HG02884 (cell line): ENCODE measurements around the gene KPNA6.
"Not testable (repeated sequence)": the region's sequence is repeated elsewhere in the genome, so short reads cannot be mapped to it uniquely, and the experiment has no call there.

Experiments used
- ATAC-seq: cut with Tn5 transposase; IDR thresholded peaks from one replicate; pipeline ENCODE4 v1.9.1; 2021; ENCODE audit warnings: mild to moderate bottlenecking, moderate library complexity; ENCODE audit not compliant: unreplicated experiment

The KPNA6 gene

GRCh38 chr1:32100359-32100758 is 7.5 kb upstream of the KPNA6 start:
- ATAC-seq, result no peak

- ATAC-seq, result no peak
Observed at GRCh38 chr1:32100807-32101708, 6.8 kb upstream of the KPNA6 start.

GRCh38 chr1:32104127-32104526 is 3.7 kb upstream of the KPNA6 start:
- ATAC-seq, result no peak

GRCh38 chr1:32105338-32105737 is 2.5 kb upstream of the KPNA6 start:
- no peak for ATAC-seq

DNA sequence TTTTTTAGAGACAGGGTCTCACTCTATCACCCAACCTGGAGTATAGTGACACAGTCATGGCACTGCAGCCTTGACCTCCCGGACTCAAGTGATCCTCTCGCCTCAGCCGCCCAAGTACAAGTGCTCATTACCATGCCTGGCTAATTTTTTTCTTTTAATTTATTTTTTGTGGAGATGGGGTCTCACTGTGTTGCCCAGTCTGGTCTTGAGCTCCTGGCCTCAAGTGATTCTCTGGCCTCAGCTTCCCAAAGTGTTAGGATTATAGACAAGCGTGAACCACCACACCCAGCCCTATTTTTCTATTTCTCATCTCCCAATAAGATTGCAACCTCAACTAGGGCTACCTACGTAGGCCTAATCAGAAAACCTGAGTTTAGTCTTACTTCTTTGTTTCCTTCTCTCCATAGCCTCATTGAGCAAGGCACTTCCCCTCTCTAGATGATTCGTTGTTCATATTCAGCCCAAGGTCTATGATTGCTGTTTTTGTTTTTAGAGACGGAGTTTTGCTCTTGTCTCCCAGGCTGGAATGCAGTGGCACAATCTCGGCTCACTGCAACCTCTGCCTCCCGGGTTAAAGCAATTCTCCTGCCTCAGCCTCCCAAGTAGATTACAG is 1.1 kb upstream of the KPNA6 start:
- no peak for ATAC-seq

GRCh38 chr1:32111040-32111623 is 3.3 kb downstream of the KPNA6 start:
- no peak for ATAC-seq

- no peak for ATAC-seq
Observed at GRCh38 chr1:32111789-32112188, 3.9 kb downstream of the KPNA6 start.

DNA sequence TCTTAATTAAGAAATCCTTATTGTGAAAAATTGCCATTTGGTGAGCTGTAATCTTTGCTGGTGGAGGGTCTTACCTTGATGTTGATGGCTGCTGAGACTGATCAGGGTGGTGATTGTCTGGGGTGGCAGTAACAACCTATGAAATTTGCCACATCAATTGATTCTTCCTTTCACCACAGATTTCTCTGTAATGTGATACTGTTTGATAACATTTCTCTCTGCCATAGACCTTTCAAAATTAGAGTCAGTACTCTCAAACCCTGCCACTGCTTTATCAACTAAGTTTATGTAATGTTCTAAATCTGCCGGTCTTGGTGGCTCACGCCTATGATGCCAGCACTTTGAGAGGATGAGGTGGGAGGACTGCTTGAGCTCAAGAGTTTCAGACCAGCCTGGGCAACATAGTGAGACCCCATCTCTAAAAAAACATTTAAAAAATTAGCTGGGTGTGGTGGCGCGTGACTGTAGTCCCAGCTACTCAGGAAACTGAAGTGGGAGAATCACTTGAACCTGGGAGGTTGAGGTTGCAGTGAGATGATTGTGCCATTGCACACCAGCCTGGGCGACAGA is 5.0 kb downstream of the KPNA6 start:
- no peak for ATAC-seq

DNA sequence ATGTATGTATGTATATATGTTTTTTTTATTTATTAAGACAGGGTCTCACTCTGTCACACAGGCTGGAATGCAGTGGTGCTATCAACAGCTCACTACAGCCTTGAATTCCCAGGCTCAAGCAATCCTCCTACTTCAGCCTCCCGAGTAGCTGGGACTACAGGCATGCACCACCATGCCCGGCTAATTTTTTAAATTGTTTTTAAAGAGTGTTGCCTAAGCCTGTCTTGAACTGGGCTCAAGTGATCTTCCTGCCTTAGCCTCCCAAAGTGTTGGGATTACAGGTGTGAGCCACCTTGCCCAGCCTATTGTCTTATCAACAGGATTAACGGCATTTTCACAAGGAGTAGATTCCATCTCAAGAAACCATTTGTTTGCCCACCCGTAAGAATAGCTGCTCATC is 5.6 kb downstream of the KPNA6 start:
- not testable (repeated sequence) for ATAC-seq

DNA sequence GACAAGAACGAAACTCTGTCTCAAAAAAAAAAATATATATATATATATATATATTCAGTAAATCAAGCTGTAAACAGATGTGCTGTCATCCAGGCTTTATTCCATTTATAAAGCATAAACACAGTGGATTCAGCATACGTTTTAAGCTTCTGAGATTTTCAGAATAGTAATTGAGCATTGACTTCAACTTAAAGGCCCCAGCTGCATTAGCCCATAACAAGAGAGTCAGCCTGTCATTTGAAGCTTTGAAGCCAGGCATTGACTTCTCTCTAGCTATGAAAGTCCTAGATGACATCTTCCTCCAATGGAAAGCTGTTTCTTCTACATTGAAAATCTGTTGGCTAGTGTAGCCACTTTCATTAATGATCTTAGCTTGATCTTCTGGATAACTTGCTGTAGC is 6.6 kb downstream of the KPNA6 start:
- no peak for ATAC-seq

- ATAC-seq, result no peak
Observed at GRCh38 chr1:32115496-32115895, 7.6 kb downstream of the KPNA6 start.

- ATAC-seq, result no peak
Observed at GRCh38 chr1:32116531-32116930, 8.7 kb downstream of the KPNA6 start.

DNA sequence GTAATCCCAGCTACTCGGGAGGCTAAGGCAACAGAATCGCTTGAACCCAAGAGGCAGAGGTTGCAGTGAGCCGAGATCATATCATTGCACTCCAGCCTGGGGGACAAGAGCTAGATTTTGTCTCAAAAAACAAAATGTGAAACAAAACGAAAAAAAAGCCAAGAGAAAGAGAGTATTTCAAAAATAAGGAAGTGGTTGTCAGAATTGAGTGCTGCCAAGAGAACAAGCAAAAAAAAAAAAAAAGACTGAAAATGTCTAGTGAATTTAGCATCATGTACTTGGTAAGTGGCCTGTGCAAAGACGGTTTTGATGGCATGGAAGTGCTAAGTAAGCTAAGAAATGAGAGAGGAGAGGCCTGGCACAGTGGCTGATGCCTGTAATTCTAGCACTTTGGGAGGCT is 14.3 kb downstream of the KPNA6 start:
- ATAC-seq, result no peak

DNA sequence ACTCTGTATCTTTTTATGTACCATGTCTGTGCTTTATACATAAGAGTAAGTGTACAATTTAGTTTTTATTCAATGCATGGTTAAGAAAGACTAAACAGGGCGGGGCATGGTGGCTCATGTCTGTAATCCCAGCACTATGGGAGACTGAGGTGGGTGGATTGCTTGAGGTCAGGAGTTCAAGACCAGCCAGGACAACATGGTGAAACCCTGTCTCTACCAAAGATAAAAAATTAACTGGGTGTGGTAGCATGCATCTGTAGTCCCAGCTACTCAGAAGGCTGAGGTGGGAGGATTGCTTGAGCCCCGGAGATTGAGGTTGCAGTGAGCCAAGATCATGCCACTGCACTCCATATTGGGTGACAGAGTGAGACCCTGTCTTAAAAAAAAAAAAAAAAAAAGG is 15.5 kb downstream of the KPNA6 start:
- not testable (repeated sequence) for ATAC-seq

DNA sequence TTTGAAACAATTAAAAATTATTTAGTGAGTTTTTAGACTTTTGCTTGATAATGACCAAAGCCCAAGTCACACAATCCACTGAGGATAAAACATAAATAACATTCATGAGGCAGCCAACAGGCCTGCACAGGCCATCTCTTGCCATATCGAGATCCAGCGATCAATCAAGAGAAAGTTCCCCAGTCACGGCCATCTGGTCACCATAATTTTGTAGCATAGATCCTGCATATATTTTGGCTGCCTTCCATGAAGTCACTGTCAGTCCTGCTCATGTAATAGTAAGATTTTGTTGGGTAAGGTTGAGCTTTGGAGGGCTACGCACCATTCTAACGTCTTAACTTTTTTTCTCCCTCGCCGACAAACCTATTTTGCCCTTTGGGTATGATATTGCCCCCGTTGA is 17.5 kb downstream of the KPNA6 start:
- ATAC-seq, result no peak

GRCh38 chr1:32126770-32127169 is 18.9 kb downstream of the KPNA6 start:
- no peak for ATAC-seq

- no peak for ATAC-seq
Observed at GRCh38 chr1:32127409-32128198, 19.7 kb downstream of the KPNA6 start.

DNA sequence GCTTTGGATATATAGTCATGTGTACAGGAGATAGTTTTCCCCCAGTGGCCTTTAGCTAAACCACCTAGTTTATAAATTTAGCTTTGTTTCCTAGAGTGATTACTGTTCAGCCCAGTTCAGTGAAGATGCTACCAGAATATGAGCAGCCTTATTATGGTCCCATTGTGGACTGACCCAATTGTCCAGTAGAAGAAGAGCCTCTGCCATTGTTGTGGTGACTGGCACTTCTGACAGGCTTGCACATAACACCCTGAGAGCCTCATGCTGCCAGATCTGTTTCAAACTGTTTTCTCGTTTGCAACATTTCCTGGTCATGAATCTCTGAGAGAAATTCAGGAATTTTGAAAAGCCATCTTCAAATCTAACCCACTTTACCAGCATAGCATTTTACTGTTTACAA is 20.6 kb downstream of the KPNA6 start:
- no peak for ATAC-seq

GRCh38 chr1:32128964-32129363 is 21.1 kb downstream of the KPNA6 start:
- ATAC-seq, result no peak

DNA sequence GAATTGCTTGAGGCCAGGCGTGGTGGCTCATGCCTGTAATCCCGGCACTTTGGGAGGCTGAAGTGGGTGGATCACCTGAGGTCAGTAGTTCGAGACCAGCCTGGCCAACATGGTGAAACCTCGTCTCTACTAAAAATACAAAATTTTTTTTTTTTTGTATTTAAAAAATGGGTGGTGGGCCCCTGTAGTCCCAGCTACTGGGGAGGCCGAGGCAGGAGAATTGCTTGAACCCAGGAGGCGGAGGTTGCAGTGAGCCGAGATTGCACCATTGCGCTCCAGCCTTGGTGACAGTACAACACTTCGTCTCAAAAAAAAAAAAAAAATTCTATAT is 26.1 kb downstream of the KPNA6 start:
- not testable (repeated sequence) for ATAC-seq

DNA sequence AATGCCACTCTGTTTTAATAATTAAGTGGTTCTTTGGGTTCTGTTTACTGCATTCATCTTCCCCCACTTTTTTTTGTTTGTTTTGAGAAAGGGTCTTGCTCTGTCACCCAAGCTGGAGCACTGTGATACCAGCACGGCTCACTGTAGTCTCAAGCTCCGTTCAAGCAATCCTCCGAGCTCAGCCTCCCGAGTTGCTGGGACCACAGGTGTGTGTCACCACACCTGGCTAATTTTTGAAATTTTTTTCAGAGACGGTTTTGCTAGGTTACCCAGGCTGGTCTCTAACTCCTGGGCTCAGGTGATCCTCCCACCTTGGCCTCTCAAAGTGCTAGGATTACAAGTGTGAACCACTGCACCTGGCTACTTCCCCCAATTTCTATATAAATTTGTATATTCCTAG is 29.3 kb downstream of the KPNA6 start:
- ATAC-seq, result no peak
